HepG2 (cell line): Measurements from ENCODE around the gene KCNMA1. TPM values are rescaled to one million over a fixed set of nuclear protein-coding genes. Genes with fewer than 3 reads are reported as not detected.

Experiments
- ATAC-seq: fragments of 200-7000 bp; cut with Tn5 transposase; 3 replicates; pipeline ENCODE4 v1.9.1; 2020; ENCODE audit warnings: mild to moderate bottlenecking, moderate library complexity
- BruUV-seq: library from RNA; stranded (reverse); fragments of 400-500 nt; replicated peaks from 2 replicates; lab custom pipeline; 2021; lab: Mats Ljungman, UMichigan
- CTCF ChIA-PET: fragments of 300-600 bp; formaldehyde crosslinking; extraction: SDS; loops from one replicate; lab custom pipeline; 2021; ENCODE audit warnings: low total read pairs, inconsistent platforms, low intra/inter-chr PET ratio; lab: Yijun Ruan, JAX
- POLR2A ChIA-PET: fragments of 350-600 bp; sonication (Branson Sonifier 250); formaldehyde crosslinking; loops from one replicate; lab custom pipeline; 2020; ENCODE audit warnings: antibody characterized with exemption, inconsistent platforms; lab: Yijun Ruan, JAX
- DNase-seq: peaks from one replicate; pipeline ENCODE4 v3.0.0-alpha.2; 2015; ENCODE audit warnings: low spot score
- FAIRE-seq: peaks from 3 replicates; lab custom pipeline; 2011; peaks lifted over from hg19 to GRCh38; lab: Jason Lieb, UNC
- H2AFZ ChIP-seq: one replicate; pipeline ENCODE4 v1.6.1; 2011; ENCODE audit warnings: low read length, inconsistent platforms
- H3K27ac ChIP-seq: fragments of 300-600 bp; 3 replicates; pipeline ENCODE4 v1.8.0; 2011; ENCODE audit warnings: mixed run types, mild to moderate bottlenecking, mixed read lengths, low read length, inconsistent platforms; ENCODE audit not compliant: insufficient read depth; ENCODE audit errors: extremely low read length
- H3K27me3 ChIP-seq, 2 experiments: fragments of 200-600 bp in 1 of 2; 2 replicates in 1 of 2; 3 replicates in 1 of 2; pipeline versions ENCODE4 v1.6.0 to v1.8.0; 2011; ENCODE audit warnings: low read length in 2 of 2, mild to moderate bottlenecking in 2 of 2, moderate library complexity in 2 of 2, inconsistent platforms in 1 of 2; ENCODE audit not compliant: insufficient read depth in 2 of 2, control insufficient read depth in 1 of 2
- H3K36me3 ChIP-seq, 2 experiments: fragments of 200-600 bp in 1 of 2; replicated peaks in 1 of 2; 2 replicates in 1 of 2; 3 replicates in 1 of 2; pipeline versions ENCODE4 v1.5.1 to v1.8.0; 2011; ENCODE audit warnings: low read length in 2 of 2, inconsistent platforms in 1 of 2; ENCODE audit not compliant: insufficient read depth in 2 of 2, control insufficient read depth in 1 of 2
- H3K4me1 ChIP-seq: 2 replicates; pipeline ENCODE4 v1.5.1; 2012; ENCODE audit warnings: low read length, inconsistent platforms; ENCODE audit not compliant: insufficient read depth
- H3K4me2 ChIP-seq: 2 replicates; pipeline ENCODE4 v1.6.0; 2011; ENCODE audit warnings: low read depth, low read length, inconsistent platforms
- H3K4me3 ChIP-seq, 3 experiments: fragments of 200-600 bp in 1 of 3; sonication (generic), shearing (Covaris generic) in 1 of 3; replicated peaks in 1 of 3; 2 replicates each; pipeline ENCODE4 v1.5.1; 2011 to 2016; ENCODE audit warnings: low read length in 3 of 3, inconsistent platforms in 2 of 3, low read depth in 2 of 3, mild to moderate bottlenecking in 2 of 3, control low read depth in 1 of 3, mixed read lengths in 1 of 3; ENCODE audit not compliant: insufficient read depth in 1 of 3
- H3K79me2 ChIP-seq: one replicate; pipeline ENCODE4 v1.6.1; 2011; ENCODE audit warnings: low read length, inconsistent platforms; ENCODE audit not compliant: insufficient read depth
- H3K9ac ChIP-seq: 2 replicates; pipeline ENCODE4 v1.6.0; 2011; ENCODE audit warnings: mild to moderate bottlenecking, low read depth, low read length, inconsistent platforms; ENCODE audit not compliant: insufficient read depth
- H3K9me3 ChIP-seq: 2 replicates; pipeline ENCODE4 v1.5.1; 2012; ENCODE audit warnings: mild to moderate bottlenecking, low read length
- H4K20me1 ChIP-seq: 2 replicates; pipeline ENCODE4 v1.6.0; 2011; ENCODE audit warnings: inconsistent platforms, mild to moderate bottlenecking, low read length, moderate library complexity; ENCODE audit not compliant: insufficient read depth
- ARNTL ChIP-seq: sonication (generic); formaldehyde crosslinking; IDR thresholded peaks from 2 replicates; pipeline ENCODE4 v1.4.0; 2020; ENCODE audit warnings: mild to moderate bottlenecking, missing genetic modification reagents
- CBX2 ChIP-seq, 2 experiments: fragments of 200-600 bp in 1 of 2; sonication (generic); formaldehyde crosslinking in 1 of 2; IDR thresholded peaks; 2 replicates each; pipeline versions ENCODE4 v1.7.0 to v1.8.1; 2018 to 2022; ENCODE audit warnings: low read depth in 2 of 2, low read length in 1 of 2, mild to moderate bottlenecking in 1 of 2, missing genetic modification reagents in 1 of 2
- DR1 ChIP-seq: sonication (generic); formaldehyde crosslinking; IDR thresholded peaks from 2 replicates; pipeline ENCODE4 v1.8.0; 2021; ENCODE audit warnings: mild to moderate bottlenecking, missing genetic modification reagents, inconsistent platforms
- HMGXB3 ChIP-seq: sonication (generic); formaldehyde crosslinking; IDR thresholded peaks from 2 replicates; pipeline ENCODE4 v1.4.0; 2020; ENCODE audit warnings: missing genetic modification reagents, borderline replicate concordance
- ISL2 ChIP-seq: sonication (generic); formaldehyde crosslinking; IDR thresholded peaks from 2 replicates; pipeline ENCODE4 v1.5.0; 2020; ENCODE audit warnings: missing genetic modification reagents
- NONO ChIP-seq, 2 experiments: fragments of 450-650 bp in 1 of 2; sonication (generic) in 1 of 2; formaldehyde crosslinking in 1 of 2; IDR thresholded peaks in 1 of 2; conservative IDR thresholded peaks in 1 of 2; 2 replicates each; pipeline versions ENCODE4 v1.6.1 to v1.8.0; 2017 to 2022; ENCODE audit warnings: mild to moderate bottlenecking in 1 of 2, missing genetic modification reagents in 1 of 2, moderate library complexity in 1 of 2
- PAWR ChIP-seq: sonication (generic); formaldehyde crosslinking; IDR thresholded peaks from 2 replicates; pipeline ENCODE4 v1.4.0; 2020; ENCODE audit warnings: missing genetic modification reagents, mild to moderate bottlenecking, borderline replicate concordance
- SNAPC5 ChIP-seq: sonication (generic); formaldehyde crosslinking; IDR thresholded peaks from 2 replicates; pipeline ENCODE4 v1.8.1; 2023; ENCODE audit warnings: mild to moderate bottlenecking, missing genetic modification reagents, borderline replicate concordance
- SOX5 ChIP-seq: IDR thresholded peaks from 2 replicates; pipeline ENCODE4 v1.6.1; 2016; ENCODE audit warnings: borderline replicate concordance
- TCF7L2 ChIP-seq: IDR thresholded peaks from 2 replicates; pipeline ENCODE4 v1.6.1; 2011; ENCODE audit warnings: mild to moderate bottlenecking, low read depth, low read length, moderate library complexity
- ZBTB44 ChIP-seq: sonication (generic); formaldehyde crosslinking; IDR thresholded peaks from 2 replicates; pipeline ENCODE4 v1.4.0; 2020; ENCODE audit warnings: missing genetic modification reagents
- ZNF136 ChIP-seq: sonication (generic); formaldehyde crosslinking; IDR thresholded peaks from 2 replicates; pipeline ENCODE4 v1.8.1; 2022; ENCODE audit warnings: low read depth, mild to moderate bottlenecking, moderate library complexity, missing genetic modification reagents
- ZNF317 ChIP-seq: sonication (generic); formaldehyde crosslinking; IDR thresholded peaks from 2 replicates; pipeline ENCODE4 v1.5.0; 2020; ENCODE audit warnings: mild to moderate bottlenecking, missing genetic modification reagents
- ZNF354B ChIP-seq: sonication (generic); formaldehyde crosslinking; IDR thresholded peaks from 2 replicates; pipeline ENCODE4 v1.8.0; 2022; ENCODE audit warnings: mild to moderate bottlenecking, missing genetic modification reagents
- ZNF430 ChIP-seq: sonication (generic); formaldehyde crosslinking; IDR thresholded peaks from 2 replicates; pipeline ENCODE4 v1.9.0; 2021; ENCODE audit warnings: mild to moderate bottlenecking, missing genetic modification reagents
- ZNF569 ChIP-seq: sonication (generic); formaldehyde crosslinking; IDR thresholded peaks from 2 replicates; pipeline ENCODE4 v1.5.0; 2020; ENCODE audit warnings: mild to moderate bottlenecking, missing genetic modification reagents, moderate library complexity, borderline replicate concordance
- ZSCAN31 ChIP-seq: sonication (generic); formaldehyde crosslinking; IDR thresholded peaks from 2 replicates; pipeline ENCODE4 v1.5.0; 2020; ENCODE audit warnings: low read depth, mild to moderate bottlenecking, missing genetic modification reagents
- WGBS: methylation state at CpG from one replicate; pipeline ENCODE4 v1.1.6; 2017; ENCODE audit warnings: low lambda C conversion rate; 5-methylcytosine and 5-hydroxymethylcytosine counted together
- in situ Hi-C: cut with HindIII; loops from 2 replicates; pipeline ENCODE4 v1.10.0; 2017; ENCODE audit warnings: low pct_unique_long_range_greater_than_20kb; ENCODE audit not compliant: extremely low pct_ligation_motif_present
- intact Hi-C: fragments of 100-400 bp; cut with micrococcal nuclease; formaldehyde crosslinking; loops from one replicate; pipeline ENCODE4 v1.10.0; 2022; ENCODE audit not compliant: unreplicated experiment
- polyA plus RNA-seq, 8 experiments: library from polyadenylated mRNA; depleted of rRNA in 3 of 8; stranded (reverse) in 7 of 8; unstranded in 1 of 8; fragments of >200 nt; fragmentation: Illumina TruSeq in 4 of 8; extraction: Trizol in 4 of 8; gene quantifications; 2 replicates each; pipeline versions ENCODE4 v1.2.1 to v1.2.3, GENCODE V29; 2011 to 2016; ENCODE audit warnings: low read depth in 4 of 8, missing spikeins in 1 of 8, mixed read lengths in 1 of 8; ENCODE audit not compliant: insufficient read depth in 1 of 8
- total RNA-seq, 5 experiments: library from RNA; depleted of rRNA; stranded (reverse); fragments of >200 nt; fragmentation: Illumina TruSeq; extraction: Trizol; gene quantifications; 2 replicates each; pipeline ENCODE4 v1.2.3, GENCODE V29; 2016; ENCODE audit warnings: low read depth in 1 of 5

The KCNMA1 gene
- total and polyA plus RNA-seq, 2 of the 13 experiments (the other 11 are each of a cell fraction or from before 2014, with no cell fraction given) = 0.02 TPM; not detected in 1

- H3K79me2 ChIP-seq = no peaks in the 10 kb centered on the region
- in situ Hi-C loops = no loop called here
- H2AFZ ChIP-seq = no peak overlapping the region
- FAIRE-seq (no peak), DNase-seq (no peak)
- no peak overlapping the region for H3K4me2 ChIP-seq
- H3K27ac ChIP-seq = no peak overlapping the region
- no peaks in the 10 kb centered on the region for H3K27me3 ChIP-seq
- no peak overlapping the region for H3K4me3 ChIP-seq
- intact Hi-C loops = no loop called here
- POLR2A ChIA-PET = no interaction called here
- H3K36me3 ChIP-seq = no peaks in the 10 kb centered on the region
- no TSS peak for BruUV-seq
- 3% methylated on average over 4 of the region's 4 CpGs for WGBS
- TF ChIP-seq ISL2 (CRISPR knock-in tag) = no peak
- no peak for TF ChIP-seq PAWR (CRISPR knock-in tag)
- no peak for TF ChIP-seq SOX5 (CRISPR knock-in tag)
- no peak for TF ChIP-seq DR1
- TF ChIP-seq ZBTB44 (CRISPR knock-in tag) = no peak
- TF ChIP-seq ARNTL = no peak
- TF ChIP-seq ZNF430 (CRISPR knock-in tag) = no peak
- no peak for TF ChIP-seq TCF7L2
- no peak for TF ChIP-seq CBX2 (IDR thresholded peaks at IDR 0.05; ENCODE audit: low read depth, low read length)
- TF ChIP-seq CBX2 (CRISPR knock-in tag; IDR thresholded peaks at IDR 0.05; ENCODE audit: low read depth) = no peak
- TF ChIP-seq HMGXB3 (CRISPR knock-in tag) = no peak
- TF ChIP-seq ZNF354B (CRISPR knock-in tag) = no peak
- no peak for TF ChIP-seq ZNF317 (CRISPR knock-in tag)
- TF ChIP-seq ZNF569 = no peak
- no peak for TF ChIP-seq NONO (IDR thresholded peaks at IDR 0.05)
- no peak for TF ChIP-seq NONO (CRISPR knock-in tag; conservative IDR thresholded peaks at IDR 0.05)
- no peak for TF ChIP-seq ZNF136
- no peak for TF ChIP-seq SNAPC5 (CRISPR knock-in tag)
- TF ChIP-seq ZSCAN31 = no peak
- TF ChIP-seq, all 625 proteins: peak for 0
- Histone ChIP-seq H4K20me1 (no peaks in the 10 kb centered on the region), H3K9ac (no peak overlapping the region), H3K4me1 (no peaks in the 10 kb centered on the region), H3K9me3 (no peaks in the 10 kb centered on the region)
- CTCF ChIA-PET = no interaction called here
- no peak for ATAC-seq
These were observed 378.3 kb downstream of the KCNMA1 start for GRCh38 chr10:77259171-77259874.
